ENCODE measurements around the gene DCTN4. TPM values are rescaled to one million over a fixed set of nuclear protein-coding genes. Genes with fewer than 3 reads are reported as not detected.

DCTN4 gene
- total RNA-seq, 2 experiments from 2014 or later = 38.7 to 45.6 TPM

GRCh38 chr5:150659360-150660107, 99.3 kb downstream of the DCTN4 start:
- DNase-seq = no peak
- H3K4me1 Mint-ChIP-seq = peaks cover 7% of the 10 kb centered on the region
- no peaks in the 10 kb centered on the region for H3K36me3 Mint-ChIP-seq (ENCODE audit: low read depth)
- POLR2A ChIA-PET = no interaction called here
- CTCF ChIA-PET = interaction anchor here (0.7 kb wide), 1 partner anchor 12 kb away, joined by 4 read pairs; no protein-coding TSS in a partner anchor
- peaks cover 6% of the 10 kb centered on the region for H3K27me3 Mint-ChIP-seq
- H3K9me3 Mint-ChIP-seq = no peaks in the 10 kb centered on the region
- H3K4me3 Mint-ChIP-seq = no peak overlapping the region
- H3K27ac Mint-ChIP-seq = no peak overlapping the region

- H3K9me3 Mint-ChIP-seq = no peaks in the 10 kb centered on the region
- H3K4me3 Mint-ChIP-seq = no peak overlapping the region
- POLR2A ChIA-PET = no interaction called here
- DNase-seq = no peak
- CTCF ChIA-PET = interaction anchor here (0.7 kb wide), 1 partner anchor 12 kb away, joined by 4 read pairs; no protein-coding TSS in a partner anchor
- no peak overlapping the region for H3K27ac Mint-ChIP-seq
- peaks cover 5% of the 10 kb centered on the region for H3K27me3 Mint-ChIP-seq
- H3K36me3 Mint-ChIP-seq (ENCODE audit: low read depth) = no peaks in the 10 kb centered on the region
- peaks cover 7% of the 10 kb centered on the region for H3K4me1 Mint-ChIP-seq
Observed at GRCh38 chr5:150658699-150659265, 100.0 kb downstream of the DCTN4 start.

Other genes starting within 250 kb of the DCTN4 start
- under 1 TPM; 0.05 to 0.08 TPM for gene SYNPO, start 118.4 kb downstream of the DCTN4 start, total RNA-seq
- under 1 TPM in 1 of 2 experiments, not detected in 1; 0.05 TPM for gene MYOZ3, start 97.8 kb downstream of the DCTN4 start, total RNA-seq
- gene RBM22, start 58.0 kb downstream of the DCTN4 start, total RNA-seq = 10 to 100 TPM; 61.9 to 65.6 TPM
- 1 to 10 TPM; 8.4 to 8.9 TPM for gene SMIM3, start 19.7 kb upstream of the DCTN4 start, total RNA-seq
- 1 to 10 TPM; 1.7 to 2.2 TPM for gene IRGM, start 87.5 kb upstream of the DCTN4 start, total RNA-seq
- gene ZNF300, start 146.0 kb upstream of the DCTN4 start, total RNA-seq = 1 to 10 TPM; 1.9 to 2.2 TPM